Spleen (tissue), 7 donors: Measurements from ENCODE around the gene ECD.

Experiments used
- POLR2A ChIP-seq, 3 donors: fragments of 450-650 bp; IDR thresholded peaks; one replicate each; pipeline ENCODE4 v1.5.1; 2017; ENCODE audit warnings: antibody characterized with exemption in 3 of 3, mild to moderate bottlenecking in 1 of 3
- POLR2AphosphoS5 ChIP-seq, 3 donors: sonication (generic); formaldehyde crosslinking; IDR thresholded peaks; one replicate each; pipeline ENCODE4 v1.5.1; 2017; ENCODE audit warnings: antibody characterized with exemption in 3 of 3
- TF ChIP-seq, protein P1 (sequence below), 11 experiments: fragments of 200-600 bp in 7 of 11; fragments of 450-650 bp in 4 of 11; sonication (generic) in 4 of 11; IDR thresholded peaks in 8 of 11; conservative IDR thresholded peaks in 3 of 11; 1 replicate in 7 of 11; 2 replicates in 4 of 11; pipeline versions ENCODE4 v1.4.0 to v1.8.0; 2016 to 2021; ENCODE audit warnings: antibody characterized with exemption in 11 of 11, inconsistent platforms in 4 of 11, mild to moderate bottlenecking in 1 of 11
- donor health status: DM: no; HTN: no; CAD: no; lungs with moderate emphysema.
- donor health status: DM: no; HTN: no; CAD: no.
- donor health status: DM: no; HTN: no; CAD: no.

DNA sequence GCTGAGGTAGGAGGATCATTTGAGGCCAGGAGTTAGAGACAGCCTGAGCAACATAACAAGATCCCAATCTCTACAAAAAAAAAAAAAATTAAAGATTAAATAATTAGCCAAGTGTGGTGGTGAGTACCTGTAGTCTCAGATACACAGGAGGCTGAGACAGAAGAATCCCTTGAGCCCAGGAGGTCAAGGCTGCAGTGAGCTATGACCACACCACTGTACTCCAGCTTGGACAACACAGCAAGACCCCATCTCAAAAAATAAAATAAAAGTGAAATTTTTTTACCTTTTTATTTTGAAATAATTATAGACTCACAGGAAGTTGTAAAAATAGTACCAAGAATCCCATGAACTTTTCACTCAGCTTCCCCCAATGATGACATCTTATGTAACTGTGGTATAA, 5.1 kb upstream of the ECD start:
- TF ChIP-seq, protein P1, sequence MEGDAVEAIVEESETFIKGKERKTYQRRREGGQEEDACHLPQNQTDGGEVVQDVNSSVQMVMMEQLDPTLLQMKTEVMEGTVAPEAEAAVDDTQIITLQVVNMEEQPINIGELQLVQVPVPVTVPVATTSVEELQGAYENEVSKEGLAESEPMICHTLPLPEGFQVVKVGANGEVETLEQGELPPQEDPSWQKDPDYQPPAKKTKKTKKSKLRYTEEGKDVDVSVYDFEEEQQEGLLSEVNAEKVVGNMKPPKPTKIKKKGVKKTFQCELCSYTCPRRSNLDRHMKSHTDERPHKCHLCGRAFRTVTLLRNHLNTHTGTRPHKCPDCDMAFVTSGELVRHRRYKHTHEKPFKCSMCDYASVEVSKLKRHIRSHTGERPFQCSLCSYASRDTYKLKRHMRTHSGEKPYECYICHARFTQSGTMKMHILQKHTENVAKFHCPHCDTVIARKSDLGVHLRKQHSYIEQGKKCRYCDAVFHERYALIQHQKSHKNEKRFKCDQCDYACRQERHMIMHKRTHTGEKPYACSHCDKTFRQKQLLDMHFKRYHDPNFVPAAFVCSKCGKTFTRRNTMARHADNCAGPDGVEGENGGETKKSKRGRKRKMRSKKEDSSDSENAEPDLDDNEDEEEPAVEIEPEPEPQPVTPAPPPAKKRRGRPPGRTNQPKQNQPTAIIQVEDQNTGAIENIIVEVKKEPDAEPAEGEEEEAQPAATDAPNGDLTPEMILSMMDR (IDR thresholded peaks at IDR 0.05 in 8 of 11, conservative IDR thresholded peaks at IDR 0.05 in 3 of 11): no peak
- no peak for TF ChIP-seq POLR2AphosphoS5 (IDR thresholded peaks at IDR 0.05)
- TF ChIP-seq POLR2A (IDR thresholded peaks at IDR 0.05): no peak
